Stimulated activated CD8-positive, alpha-beta memory T cell treated with anti-CD3 and anti-CD28 coated beads, Interleukin-12 subunit alpha, Interleukin-12 subunit beta, amount 100 ng/mL, for 24 hours (primary cell): Measurements from ENCODE around the gene NRROS.

ENCODE experiments used
- DNase-seq: peaks from one replicate; pipeline ENCODE4 v3.0.0-alpha.2; 2020; ENCODE audit errors: extremely low read depth

Gene NRROS

DNA sequence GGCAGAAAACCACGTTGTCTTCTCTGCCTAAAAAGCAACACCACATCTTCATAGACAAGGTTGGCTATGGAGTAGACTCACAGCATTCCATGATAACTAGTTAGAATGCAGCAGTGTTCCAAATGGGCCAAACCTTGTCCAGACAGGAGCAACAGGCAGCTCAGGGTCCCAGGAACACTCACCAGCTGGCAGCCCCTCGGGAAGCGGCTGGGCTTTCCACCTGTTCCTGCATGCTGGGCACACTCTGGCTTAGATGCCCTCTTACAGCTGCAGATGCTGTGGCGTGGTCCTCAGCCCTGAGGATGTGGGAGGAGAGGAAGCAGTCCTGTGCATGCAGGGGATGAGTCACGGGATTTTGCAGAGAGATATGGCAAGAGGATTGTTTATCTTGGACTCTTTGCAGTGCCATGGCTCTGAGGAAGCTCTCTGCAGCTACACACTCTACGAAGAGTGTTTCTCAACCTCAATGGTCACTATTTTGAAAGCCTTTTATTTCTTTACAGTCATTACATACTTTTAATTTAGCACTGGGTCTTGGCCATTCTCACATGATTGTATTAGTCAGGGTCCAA lies 11.3 kb downstream of the NRROS start:
- DNase-seq = no peak

DNA sequence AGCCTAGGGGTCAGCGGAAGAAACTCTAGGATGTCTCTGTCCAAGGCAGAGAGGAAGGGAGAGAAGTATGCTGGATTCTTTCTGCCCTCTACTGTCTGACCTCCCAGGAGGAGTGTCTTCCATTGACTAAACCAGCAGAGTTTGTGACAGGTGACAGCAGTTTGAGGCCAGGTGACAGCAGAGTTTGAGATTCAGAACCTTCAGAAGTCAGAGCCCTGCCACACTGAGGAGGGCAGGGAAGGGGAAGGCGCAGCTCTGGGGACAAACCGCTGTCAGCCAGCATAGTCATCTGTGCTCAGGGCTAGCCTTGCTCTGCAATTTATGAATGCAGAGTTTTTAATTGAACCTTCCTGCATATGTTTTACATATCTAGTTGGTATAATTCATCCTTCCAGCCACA lies 12.3 kb downstream of the NRROS start:
- no peak for DNase-seq

DNA sequence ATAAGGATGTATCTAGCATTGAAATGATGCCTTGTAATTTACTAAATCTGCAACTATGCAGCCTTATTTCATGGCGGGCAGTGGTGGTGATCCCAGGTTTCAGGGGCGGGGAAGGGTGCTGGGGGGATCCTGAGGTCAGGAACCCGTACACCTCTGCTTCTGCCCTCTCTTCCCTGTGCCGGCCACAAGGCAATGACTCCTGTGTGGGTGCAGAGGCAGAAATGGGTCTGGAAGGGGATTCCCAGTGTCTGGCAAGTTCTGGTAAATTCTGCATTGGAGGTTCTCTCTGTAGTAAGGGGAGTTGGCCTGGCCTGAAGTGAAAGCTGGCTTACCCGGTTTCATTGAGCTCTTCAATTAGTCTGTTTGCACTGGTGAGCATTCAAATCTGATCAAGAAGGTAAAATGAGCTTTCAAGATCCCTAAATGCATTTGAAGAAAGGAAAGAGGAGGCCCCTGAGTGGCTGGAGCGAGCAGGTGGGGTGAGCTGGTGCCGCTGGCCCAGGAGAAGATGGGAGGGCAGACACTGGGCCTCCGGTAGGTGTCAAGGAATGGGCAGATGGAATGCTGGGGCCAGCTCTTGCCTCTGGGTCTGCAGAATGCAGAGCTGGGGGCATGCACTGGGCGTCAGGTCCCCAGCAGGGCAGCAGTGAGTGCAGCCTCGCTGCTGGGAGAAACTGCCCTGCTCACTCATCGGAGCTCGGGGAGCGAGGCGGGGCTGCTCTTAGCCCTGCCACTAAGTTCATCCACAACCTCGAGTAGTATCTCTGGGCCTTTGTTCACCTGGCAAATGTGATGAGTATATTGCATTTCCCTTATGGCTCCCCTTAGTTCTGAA lies 13.7 kb downstream of the NRROS start:
- no peak for DNase-seq

DNA sequence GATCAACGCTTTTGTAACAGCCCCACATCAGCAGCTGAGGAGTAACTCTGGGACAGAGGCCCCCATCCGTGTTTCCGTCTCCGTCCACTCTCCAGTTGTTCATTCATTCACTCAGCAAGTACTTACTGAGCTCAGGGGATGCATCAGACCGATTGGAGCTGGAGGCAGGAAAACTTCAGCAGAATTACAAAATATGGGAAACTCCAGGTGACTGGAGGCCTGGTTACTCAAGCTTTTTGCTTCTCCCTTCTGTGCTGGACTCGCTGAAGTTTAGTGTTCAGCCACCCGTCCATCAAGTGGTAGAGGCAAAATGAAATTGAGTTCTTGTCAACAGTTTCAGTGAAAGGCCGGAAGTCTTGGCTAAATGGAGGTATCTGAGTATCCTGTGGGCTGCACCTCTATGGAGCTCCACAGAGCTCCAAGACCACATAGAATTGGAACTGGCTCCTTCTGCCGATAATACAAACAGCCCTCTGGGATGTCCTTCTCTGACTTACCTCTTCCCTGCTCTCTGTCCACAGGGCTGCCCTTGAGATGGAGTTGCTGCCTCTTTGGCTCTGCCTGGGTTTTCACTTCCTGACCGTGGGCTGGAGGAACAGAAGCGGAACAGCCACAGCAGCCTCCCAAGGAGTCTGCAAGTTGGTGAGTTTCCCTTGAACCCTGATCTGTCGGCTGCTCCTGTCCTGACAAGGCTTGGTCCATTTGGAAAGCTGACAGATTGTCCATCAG lies 14.7 kb downstream of the NRROS start:
- DNase-seq = no peak

DNA sequence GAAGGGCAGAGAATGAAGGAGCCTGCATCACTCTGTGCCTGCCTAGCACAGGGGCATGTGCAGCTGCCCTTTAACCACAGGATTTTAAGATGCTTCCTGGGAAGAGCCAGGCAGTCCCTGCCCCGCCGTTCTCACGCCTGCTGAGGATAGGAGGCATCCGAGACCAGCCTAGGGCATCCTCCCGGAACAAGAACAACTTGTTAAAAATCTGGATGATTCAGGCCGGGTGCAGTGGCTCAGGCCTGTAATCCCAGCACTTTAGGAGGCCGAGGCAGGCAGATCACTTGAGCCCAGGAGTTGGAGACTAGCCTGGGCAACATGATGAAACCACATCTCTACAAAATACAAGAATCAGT lies 15.2 kb downstream of the NRROS start:
- no peak for DNase-seq

DNA sequence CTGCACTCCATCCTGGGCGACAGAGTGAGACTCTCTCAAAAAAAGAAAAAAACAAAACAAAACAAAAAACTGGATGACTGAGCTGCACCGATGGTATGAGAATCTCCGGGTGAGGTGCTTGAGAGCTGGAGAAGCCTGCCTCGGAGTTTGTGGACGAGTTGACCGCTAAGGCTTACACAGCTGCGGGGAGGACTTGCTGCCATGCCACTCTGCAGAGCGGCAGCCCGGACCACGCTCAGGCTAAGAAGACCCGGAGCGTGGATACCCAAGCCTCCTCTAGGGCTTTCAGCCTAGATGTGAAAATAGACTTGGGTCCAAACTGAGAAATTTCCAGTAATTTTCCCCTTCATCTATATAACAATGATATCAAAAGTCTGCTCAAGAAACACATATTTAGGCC lies 16.0 kb downstream of the NRROS start:
- DNase-seq = no peak

DNA sequence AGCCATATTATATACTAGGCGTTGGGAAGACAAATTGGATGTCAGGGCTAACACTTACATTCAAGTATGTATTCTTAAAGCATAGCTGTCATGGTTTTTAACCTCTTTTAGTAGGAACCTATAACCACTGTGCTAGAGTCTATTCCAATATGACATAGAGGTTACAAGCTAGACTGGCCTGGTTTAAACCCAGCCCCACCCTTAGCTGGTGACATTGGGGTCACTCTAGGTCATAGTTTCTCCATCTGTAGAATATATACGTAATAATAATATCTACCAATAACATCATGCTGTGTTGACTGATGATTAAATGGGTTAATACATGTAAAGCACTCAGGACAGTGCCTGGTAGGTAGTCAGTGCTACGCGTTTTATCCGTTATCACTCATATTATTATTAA lies 16.7 kb downstream of the NRROS start:
- no peak for DNase-seq

DNA sequence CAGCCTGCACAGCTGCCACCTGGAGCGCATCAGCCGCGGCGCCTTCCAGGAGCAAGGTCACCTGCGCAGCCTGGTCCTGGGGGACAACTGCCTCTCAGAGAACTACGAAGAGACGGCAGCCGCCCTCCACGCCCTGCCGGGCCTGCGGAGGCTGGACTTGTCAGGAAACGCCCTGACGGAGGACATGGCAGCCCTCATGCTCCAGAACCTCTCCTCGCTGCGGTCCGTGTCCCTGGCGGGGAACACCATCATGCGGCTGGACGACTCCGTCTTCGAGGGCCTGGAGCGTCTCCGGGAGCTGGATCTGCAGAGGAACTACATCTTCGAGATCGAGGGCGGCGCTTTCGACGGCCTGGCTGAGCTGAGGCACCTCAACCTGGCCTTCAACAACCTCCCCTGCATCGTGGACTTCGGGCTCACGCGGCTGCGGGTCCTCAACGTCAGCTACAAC lies 20.4 kb downstream of the NRROS start:
- no peak for DNase-seq

DNA sequence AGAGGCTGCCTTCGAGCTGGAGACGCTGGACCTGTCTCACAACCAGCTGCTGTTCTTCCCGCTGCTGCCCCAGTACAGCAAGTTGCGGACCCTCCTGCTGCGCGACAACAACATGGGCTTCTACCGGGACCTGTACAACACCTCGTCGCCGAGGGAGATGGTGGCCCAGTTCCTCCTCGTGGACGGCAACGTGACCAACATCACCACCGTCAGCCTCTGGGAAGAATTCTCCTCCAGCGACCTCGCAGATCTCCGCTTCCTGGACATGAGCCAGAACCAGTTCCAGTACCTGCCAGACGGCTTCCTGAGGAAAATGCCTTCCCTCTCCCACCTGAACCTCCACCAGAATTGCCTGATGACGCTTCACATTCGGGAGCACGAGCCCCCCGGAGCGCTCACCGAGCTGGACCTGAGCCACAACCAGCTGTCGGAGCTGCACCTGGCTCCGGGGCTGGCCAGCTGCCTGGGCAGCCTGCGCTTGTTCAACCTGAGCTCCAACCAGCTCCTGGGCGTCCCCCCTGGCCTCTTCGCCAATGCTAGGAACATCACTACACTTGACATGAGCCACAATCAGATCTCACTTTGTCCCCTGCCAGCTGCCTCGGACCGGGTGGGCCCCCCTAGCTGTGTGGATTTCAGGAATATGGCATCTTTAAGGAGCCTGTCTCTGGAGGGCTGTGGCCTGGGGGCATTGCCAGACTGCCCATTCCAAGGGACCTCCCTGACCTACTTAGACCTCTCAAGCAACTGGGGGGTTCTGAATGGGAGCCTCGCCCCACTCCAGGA lies 21.1 kb downstream of the NRROS start:
- DNase-seq = no peak

DNA sequence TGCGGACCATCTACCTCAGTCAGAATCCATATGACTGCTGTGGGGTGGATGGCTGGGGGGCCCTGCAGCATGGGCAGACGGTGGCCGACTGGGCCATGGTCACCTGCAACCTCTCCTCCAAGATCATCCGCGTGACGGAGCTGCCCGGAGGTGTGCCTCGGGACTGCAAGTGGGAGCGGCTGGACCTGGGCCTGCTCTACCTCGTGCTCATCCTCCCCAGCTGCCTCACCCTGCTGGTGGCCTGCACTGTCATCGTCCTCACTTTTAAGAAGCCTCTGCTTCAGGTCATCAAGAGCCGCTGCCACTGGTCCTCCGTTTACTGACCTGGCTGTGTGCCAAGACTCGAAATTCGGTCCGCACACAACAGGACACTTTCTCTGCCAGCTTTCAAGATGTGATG lies 21.9 kb downstream of the NRROS start:
- no peak for DNase-seq

DNA sequence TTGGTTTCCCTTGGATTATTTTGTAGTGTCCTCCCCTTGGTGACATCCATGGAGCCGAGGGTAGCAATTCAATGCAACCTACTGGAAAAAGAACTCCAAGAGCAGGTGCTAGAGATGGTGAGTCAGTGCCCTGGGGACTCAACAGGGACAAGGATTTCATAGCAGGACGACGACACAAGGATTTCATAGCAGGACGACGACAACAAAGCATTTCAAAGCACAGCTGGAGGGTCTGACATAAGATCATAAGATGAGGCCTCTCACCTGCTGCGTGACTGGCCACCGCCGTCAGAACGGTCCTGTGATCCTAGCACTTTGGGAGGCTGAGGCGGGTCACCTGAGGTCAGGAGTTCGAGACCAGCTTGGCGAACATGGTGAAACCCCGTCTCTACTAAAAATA lies 22.5 kb downstream of the NRROS start:
- DNase-seq = no peak

DNA sequence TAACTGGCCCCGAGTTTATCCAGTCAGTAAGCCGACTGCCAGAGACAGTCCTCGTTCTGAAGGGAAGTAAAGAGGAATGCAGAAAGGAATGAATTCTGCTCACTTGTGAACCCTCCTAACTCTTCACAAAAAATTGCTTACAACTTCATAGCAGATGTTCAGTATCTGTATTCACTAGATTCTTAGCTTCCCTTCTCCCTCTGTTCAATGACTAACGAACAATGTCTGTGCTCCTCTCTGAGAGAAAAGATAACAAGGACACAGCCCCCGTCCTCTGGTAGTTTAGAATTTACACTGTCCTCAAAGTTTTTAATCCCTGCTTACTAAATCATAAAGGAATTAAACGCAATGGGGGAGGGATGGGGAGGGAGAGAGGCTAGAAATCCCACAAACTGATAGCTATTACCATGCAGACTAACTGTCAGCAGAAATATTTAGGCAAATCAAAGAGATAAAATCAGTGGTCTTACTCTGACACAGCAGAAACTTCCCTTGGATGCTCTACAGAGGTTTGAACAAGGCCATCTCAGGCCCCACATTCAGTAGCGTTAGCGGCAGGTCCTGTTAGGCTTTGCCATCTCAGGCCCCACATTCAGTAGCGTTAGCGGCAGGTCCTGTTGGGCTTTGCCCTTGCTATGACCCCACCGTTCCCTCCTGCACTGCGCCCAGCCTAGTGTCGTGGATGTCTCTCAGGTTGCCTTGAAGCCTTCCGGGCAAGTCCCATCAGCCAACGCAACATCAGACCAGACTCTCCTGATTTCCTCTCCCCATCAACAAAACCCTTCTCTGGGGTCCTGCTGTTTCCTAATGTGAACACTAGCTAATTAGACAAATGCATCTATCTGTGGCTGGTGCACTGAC lies 23.4 kb downstream of the NRROS start:
- DNase-seq = no peak

DNA sequence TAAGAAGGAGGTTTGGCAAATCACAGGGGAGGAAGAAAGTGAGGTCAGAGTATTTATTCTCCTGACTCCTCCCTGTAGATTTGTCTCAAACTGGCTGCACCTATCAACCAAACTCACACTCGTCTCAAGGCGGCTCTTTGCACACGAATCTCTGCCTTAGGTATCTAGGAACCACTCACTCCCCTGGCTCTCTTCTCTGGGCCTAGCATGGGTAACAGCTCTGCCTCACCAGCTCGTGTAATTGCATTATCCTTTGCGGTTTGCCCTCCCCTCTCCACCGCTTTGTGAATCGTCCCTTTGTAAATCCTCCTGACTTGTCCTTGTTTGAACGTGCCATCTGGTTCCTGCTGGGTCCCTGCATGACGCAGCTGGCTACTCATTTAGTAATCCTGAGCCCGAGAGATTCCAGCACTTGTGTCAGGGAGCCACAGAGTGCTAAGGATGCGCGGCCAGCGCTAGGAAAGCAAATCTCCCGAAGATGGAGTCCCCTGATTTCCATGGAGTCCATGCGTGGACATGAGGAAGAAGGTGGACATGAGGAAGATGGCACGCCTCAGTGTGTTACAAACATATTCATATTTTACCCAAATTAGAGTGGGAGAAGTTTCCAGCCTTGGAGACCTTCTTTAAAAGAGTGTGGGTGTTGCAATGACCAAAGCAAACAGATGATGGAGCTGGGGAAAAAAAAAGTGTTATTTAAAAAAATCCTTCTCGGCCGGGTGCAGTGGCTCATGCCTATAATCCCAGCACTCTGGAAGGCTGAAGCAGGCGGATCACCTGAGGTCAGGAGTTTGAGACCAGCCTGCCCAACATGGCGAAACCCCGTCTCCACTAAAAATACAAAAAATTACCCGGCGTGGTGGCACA lies 26.7 kb downstream of the NRROS start:
- DNase-seq = no peak

DNA sequence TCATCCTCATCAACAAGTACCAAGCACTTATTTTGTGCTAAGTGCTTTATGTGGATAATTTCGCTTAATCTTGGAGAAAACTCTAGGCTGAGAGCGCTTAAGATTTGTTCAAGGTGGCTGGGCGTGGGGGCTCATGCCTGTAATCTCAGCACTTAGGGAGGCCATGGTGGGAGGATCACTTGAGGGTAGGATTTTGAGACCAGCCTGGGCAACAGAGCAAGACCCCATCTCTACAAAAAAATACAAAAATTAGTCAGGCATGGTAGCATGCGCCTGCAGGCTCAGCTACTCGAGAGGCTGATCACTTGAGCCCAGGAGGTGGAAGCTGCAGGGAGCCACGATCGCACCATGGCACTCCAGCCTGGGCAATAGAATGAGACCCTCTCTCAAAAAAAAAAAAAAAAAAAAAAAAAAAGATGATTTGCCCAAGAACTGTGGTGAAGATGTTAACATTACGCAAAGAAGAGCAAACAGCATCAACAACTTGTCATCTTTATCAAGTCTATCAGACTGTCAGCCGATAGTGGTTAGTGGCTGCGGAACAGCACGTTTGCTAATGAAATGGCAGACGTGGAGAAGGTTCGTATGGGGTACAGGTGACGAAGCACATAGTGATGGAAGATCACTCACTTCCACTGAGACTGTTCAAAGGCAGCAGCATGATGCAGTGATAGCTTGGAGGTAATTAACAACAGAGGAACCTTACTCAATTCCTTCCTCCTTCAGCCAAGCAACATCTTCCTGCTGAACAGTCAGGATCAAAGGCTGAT lies 27.7 kb downstream of the NRROS start:
- no peak for DNase-seq

DNA sequence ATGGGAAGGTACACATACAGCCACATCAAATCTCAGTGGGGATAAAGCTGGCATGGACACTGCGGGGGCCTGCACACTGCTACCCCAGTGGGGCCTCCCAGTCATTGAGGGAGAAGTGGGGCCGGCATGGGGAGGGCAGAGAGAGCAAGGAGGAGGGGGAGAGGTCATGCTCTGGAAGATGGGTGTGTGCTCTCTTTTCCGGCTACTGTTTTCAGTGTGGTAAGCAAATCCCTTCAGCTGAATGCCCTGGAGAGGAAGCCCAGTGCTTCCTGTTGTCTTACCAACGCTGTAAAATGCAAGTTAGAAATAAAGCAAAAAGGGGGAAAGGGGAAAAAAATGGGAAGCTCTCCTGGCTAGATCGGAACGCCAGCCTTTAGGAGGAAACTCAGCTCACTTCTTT lies 30.8 kb downstream of the NRROS start:
- DNase-seq = no peak

DNA sequence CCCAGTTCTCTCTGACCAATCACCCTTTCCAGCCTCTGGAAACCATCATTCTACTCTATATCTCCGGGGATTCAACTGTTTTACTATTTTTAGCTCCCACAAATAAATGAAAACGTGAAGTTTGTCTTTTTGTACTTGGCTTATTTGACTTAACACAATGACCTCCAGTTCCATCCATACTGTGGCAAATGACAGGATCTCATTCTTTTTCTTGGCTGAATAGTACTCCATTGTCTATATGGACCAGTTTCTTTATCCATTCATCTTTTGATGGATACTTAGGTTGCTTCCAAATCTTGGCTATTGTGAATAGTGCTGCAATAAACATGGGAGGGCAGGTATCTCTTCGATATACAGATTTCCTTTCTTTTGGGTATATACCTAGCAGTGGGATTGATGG lies 34.1 kb downstream of the NRROS start:
- DNase-seq = no peak

DNA sequence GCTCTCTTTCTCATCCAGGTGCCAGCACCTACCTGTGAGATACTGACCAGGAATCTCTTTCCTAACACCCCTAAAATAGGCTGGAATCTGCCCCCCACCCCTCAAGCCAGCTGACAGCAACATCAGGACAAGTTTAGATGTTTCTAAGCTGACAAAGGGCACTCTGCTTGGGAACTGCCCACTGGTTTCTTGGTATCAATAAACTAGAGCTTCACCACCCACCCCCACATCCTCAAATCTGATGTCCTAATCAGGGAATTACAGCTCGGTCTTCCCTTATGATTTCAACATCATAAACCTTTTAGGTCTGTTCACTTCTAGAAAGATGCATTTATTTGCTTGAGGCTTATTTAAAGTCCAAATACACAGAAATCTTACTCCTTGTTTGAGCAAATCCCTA lies 37.9 kb downstream of the NRROS start:
- no peak for DNase-seq

DNA sequence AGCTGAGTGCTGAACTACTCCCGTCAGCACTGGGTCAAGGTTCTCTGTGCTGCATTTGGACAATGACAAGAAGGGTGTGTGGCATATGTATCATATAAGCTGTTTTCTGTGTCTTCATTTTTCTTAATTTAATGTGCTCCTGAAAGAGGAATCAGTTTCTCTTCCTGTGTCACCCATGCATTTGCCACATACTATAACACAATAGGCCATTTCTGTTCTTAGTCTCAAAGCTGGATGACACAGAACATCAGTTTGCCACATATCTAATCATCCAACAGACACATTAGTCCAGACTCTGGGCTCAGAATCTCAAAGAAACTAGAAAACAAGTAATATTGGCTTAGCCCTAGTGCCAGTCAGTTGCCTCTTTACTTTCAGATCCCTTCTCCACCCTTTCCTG lies 38.4 kb downstream of the NRROS start:
- no peak for DNase-seq

DNA sequence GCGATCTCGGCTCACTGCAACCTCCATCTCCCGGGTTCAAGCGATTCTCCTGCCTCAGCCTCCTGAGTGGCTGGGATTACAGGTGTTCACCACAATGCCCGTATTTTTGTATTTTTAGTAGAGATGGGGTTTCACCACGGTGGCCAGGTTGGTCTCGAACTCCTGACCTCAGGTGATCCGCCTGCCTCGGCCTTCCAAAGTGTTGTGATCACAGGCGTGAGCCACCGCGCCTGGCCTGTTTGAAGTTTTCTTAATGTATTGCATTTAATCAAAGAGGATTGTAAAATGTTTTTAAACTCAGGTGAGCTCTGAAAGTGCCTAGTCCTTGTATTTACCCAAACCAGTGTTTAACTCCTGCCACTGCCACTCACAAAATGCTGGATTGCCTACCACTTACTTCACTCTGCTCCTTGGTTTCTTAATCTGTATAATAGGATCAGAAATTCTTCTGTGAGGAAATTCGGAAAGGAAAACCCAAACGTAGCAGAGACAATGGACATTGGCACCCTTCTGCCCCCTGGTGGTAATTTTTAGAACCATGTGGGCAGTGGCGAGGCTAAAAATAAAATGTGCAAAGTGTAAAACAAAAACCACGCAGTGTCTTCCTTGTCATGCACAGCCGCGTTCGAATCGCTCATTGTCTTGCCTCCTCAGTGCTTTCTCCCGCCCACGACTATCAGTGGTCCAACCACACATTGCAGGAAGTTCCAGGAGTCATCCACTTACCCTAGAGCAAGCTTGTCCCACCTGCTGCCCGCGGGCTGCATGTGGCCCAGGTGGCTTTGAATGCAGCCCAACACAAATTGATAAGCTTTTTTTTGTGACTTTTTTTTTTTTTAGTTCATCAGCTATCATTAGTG lies 45.3 kb downstream of the NRROS start:
- DNase-seq = peak; percentile 28
